Upper lobe of left lung (tissue), 6 donors: ENCODE measurements around the gene PRKCE. TPM values are rescaled to one million over a fixed set of nuclear protein-coding genes. Genes with fewer than 3 reads are reported as not detected.
A peak's percentile ranks its signal among the peaks of the same experiment; 100 is the strongest.

Experiments used
- ATAC-seq, 2 donors: fragments of 200-7000 bp; cut with Tn5 transposase; one replicate each; pipeline ENCODE4 v1.9.1; 2022; ENCODE audit warnings: mild to moderate bottlenecking in 2 of 2, moderate library complexity in 2 of 2; ENCODE audit not compliant: low FRiP score in 2 of 2
- DNase-seq, 2 donors: peaks; one replicate each; pipeline ENCODE4 v3.0.0-alpha.2; 2019 to 2020
- H3K27ac ChIP-seq, 4 donors: fragments of 200-600 bp; sonication (generic); one replicate each; pipeline ENCODE4 v1.5.1; 2016 to 2019
- H3K27me3 ChIP-seq, 4 donors: fragments of 200-600 bp; sonication (generic); one replicate each; pipeline ENCODE4 v1.5.1; 2017 to 2019
- H3K36me3 ChIP-seq, 4 donors: fragments of 200-600 bp; sonication (generic); one replicate each; pipeline ENCODE4 v1.5.1; 2016 to 2019
- H3K4me1 ChIP-seq, 4 donors: fragments of 200-600 bp; sonication (generic); one replicate each; pipeline ENCODE4 v1.5.1; 2018 to 2019
- H3K4me3 ChIP-seq, 4 donors: fragments of 200-600 bp; sonication (generic); one replicate each; pipeline ENCODE4 v1.5.1; 2017 to 2019; ENCODE audit warnings: mild to moderate bottlenecking in 2 of 4, moderate library complexity in 1 of 4
- H3K9me3 ChIP-seq, 4 donors: fragments of 200-600 bp; sonication (generic); one replicate each; pipeline ENCODE4 v1.5.1; 2018 to 2019
- EP300 ChIP-seq, 4 donors: sonication (generic); formaldehyde crosslinking; IDR thresholded peaks; one replicate each; pipeline ENCODE4 v1.5.1; 2017; ENCODE audit warnings: antibody characterized with exemption in 4 of 4, control low read depth in 2 of 4
- POLR2A ChIP-seq, 4 donors: fragments of 450-650 bp; IDR thresholded peaks; one replicate each; pipeline ENCODE4 v1.5.1; 2016 to 2017; ENCODE audit warnings: antibody characterized with exemption in 4 of 4, mild to moderate bottlenecking in 2 of 4
- POLR2AphosphoS5 ChIP-seq, 2 donors: sonication (generic); formaldehyde crosslinking; IDR thresholded peaks; one replicate each; pipeline ENCODE4 v1.5.1; 2017; ENCODE audit warnings: antibody characterized with exemption in 2 of 2
- WGBS, 2 donors: methylation state at CpG; one replicate each; pipeline ENCODE4 v1.1.5; 2017 to 2018; 5-methylcytosine and 5-hydroxymethylcytosine counted together
- total RNA-seq, 6 donors: library from RNA; depleted of rRNA in 4 of 6; stranded (reverse); fragments of >200 nt in 4 of 6; gene quantifications; one replicate each; pipeline versions ENCODE4 v1.1.0 to v1.2.1, GENCODE V29; 2016 to 2021
- TF ChIP-seq, protein P1 (sequence below), 6 experiments: fragments of 450-650 bp in 4 of 6; fragments of 200-600 bp in 2 of 6; sonication (generic) in 2 of 6; IDR thresholded peaks; one replicate each; pipeline ENCODE4 v1.5.1; 2016 to 2019; ENCODE audit warnings: antibody characterized with exemption in 6 of 6
- donor health status: DM: no; HTN: no; CAD: no; lungs with moderate emphysema.
- donor health status: DM: no; HTN: yes; CAD: no; lungs with severe emphysema.

The PRKCE gene
- total RNA-seq, 6 donors from 2014 or later, result 54.9 to 124 (median 75.6) TPM

- Histone ChIP-seq H3K9me3 (no peaks in the 10 kb centered on the region), H3K27ac (peak overlapping the region; percentile 43 to 72 (median 66)), H3K36me3 (no peaks in the 10 kb centered on the region), H3K27me3 (no peaks in the 10 kb centered on the region), H3K4me1 (peaks cover 5 to 22% (median 14%) of the 10 kb centered on the region in 4 donors), H3K4me3 (no peak overlapping the region)
- ATAC-seq, result no peak
- 81 to 87% methylated on average over 3 of the region's 3 CpGs for WGBS, 2 donors
- no peak for TF ChIP-seq POLR2A (IDR thresholded peaks at IDR 0.05)
- TF ChIP-seq EP300 (IDR thresholded peaks at IDR 0.05), result no peak
- TF ChIP-seq, protein P1, sequence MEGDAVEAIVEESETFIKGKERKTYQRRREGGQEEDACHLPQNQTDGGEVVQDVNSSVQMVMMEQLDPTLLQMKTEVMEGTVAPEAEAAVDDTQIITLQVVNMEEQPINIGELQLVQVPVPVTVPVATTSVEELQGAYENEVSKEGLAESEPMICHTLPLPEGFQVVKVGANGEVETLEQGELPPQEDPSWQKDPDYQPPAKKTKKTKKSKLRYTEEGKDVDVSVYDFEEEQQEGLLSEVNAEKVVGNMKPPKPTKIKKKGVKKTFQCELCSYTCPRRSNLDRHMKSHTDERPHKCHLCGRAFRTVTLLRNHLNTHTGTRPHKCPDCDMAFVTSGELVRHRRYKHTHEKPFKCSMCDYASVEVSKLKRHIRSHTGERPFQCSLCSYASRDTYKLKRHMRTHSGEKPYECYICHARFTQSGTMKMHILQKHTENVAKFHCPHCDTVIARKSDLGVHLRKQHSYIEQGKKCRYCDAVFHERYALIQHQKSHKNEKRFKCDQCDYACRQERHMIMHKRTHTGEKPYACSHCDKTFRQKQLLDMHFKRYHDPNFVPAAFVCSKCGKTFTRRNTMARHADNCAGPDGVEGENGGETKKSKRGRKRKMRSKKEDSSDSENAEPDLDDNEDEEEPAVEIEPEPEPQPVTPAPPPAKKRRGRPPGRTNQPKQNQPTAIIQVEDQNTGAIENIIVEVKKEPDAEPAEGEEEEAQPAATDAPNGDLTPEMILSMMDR (IDR thresholded peaks at IDR 0.05), result no peak
- TF ChIP-seq POLR2AphosphoS5 (IDR thresholded peaks at IDR 0.05), result no peak
- no peak for DNase-seq
These were observed 415.6 kb downstream of the PRKCE start for GRCh38 chr2:46067062-46067461.

GRCh38 chr2:46067501-46068305 is 416.2 kb downstream of the PRKCE start:
- ATAC-seq, result peak in 1 of 2 donors; percentile 54
- no peak overlapping the region for H3K4me3 ChIP-seq

GRCh38 chr2:46068636-46069035 is 417.2 kb downstream of the PRKCE start:
- TF ChIP-seq POLR2AphosphoS5 (IDR thresholded peaks at IDR 0.05), result no peak
- TF ChIP-seq EP300 (IDR thresholded peaks at IDR 0.05), result no peak
- TF ChIP-seq, protein P1 (IDR thresholded peaks at IDR 0.05), result no peak
- TF ChIP-seq POLR2A (IDR thresholded peaks at IDR 0.05), result no peak
- DNase-seq, result no peak
- 56 to 85% methylated on average over 4 of the region's 4 CpGs for WGBS, 2 donors

More at GRCh38 chr2:46067501-46068305, 416.2 kb downstream of the PRKCE start:
- no peak for DNase-seq
- TF ChIP-seq, protein P1 (IDR thresholded peaks at IDR 0.05), result no peak
- TF ChIP-seq POLR2A (IDR thresholded peaks at IDR 0.05) (no peak), EP300 (IDR thresholded peaks at IDR 0.05) (peak; percentile 49 to 93 (median 69)), POLR2AphosphoS5 (IDR thresholded peaks at IDR 0.05) (peak; percentile 29 to 90)
- H3K27me3 ChIP-seq, result no peaks in the 10 kb centered on the region
- no peaks in the 10 kb centered on the region for H3K36me3 ChIP-seq
- WGBS, 2 donors, result 74 to 75% methylated on average over 13 of the region's 13 CpGs
- H3K4me1 ChIP-seq, result peaks cover 5 to 26% (median 14%) of the 10 kb centered on the region in 4 donors
- H3K9me3 ChIP-seq, result no peaks in the 10 kb centered on the region
- peak overlapping the region; percentile 43 to 72 (median 66) for H3K27ac ChIP-seq

DNA sequence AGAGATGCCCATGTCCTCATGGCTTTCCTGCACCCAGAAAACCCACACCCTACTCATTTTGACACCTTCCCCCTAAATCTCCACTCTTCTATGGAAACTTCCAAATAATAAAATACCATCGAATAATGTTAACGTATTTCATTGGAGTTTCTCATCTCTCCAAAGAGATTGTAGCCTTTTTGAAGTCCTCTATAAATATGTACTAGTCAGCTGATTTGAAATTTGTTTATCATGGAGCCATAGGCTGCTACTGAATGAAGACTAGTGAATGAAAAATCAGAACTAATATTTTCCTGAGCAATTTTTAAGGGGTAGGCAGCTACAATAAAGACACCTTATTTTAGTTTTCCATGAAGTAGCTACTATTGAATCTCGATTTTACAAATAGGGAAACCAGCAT is 419.6 kb downstream of the PRKCE start:
- Histone ChIP-seq H3K9me3 (no peaks in the 10 kb centered on the region), H3K4me3 (no peak overlapping the region), H3K4me1 (peaks cover 0 to 17% (median 9%) of the 10 kb centered on the region in 4 donors), H3K27me3 (no peaks in the 10 kb centered on the region), H3K27ac (peak overlapping the region in 2 of 4 donors; percentile 78 to 79), H3K36me3 (peaks cover 0 to 4% (median 0%) of the 10 kb centered on the region in 4 donors)
- 82 to 86% methylated on average over 3 of the region's 3 CpGs for WGBS, 2 donors
- DNase-seq, result no peak
- no peak for ATAC-seq
- TF ChIP-seq POLR2AphosphoS5 (IDR thresholded peaks at IDR 0.05) (no peak), EP300 (IDR thresholded peaks at IDR 0.05) (no peak), POLR2A (IDR thresholded peaks at IDR 0.05) (no peak)
- TF ChIP-seq, protein P1 (IDR thresholded peaks at IDR 0.05), result no peak

More at GRCh38 chr2:46068636-46069035, 417.2 kb downstream of the PRKCE start:
- Histone ChIP-seq H3K27ac (peak overlapping the region; percentile 34 to 58 (median 45)), H3K4me1 (peaks cover 0 to 22% (median 10%) of the 10 kb centered on the region in 4 donors), H3K4me3 (no peak overlapping the region), H3K9me3 (no peaks in the 10 kb centered on the region), H3K27me3 (no peaks in the 10 kb centered on the region), H3K36me3 (no peaks in the 10 kb centered on the region)
- no peak for ATAC-seq
